ENCODE results near the gene SIN3B.
"Not testable (repeated sequence)": the region's sequence is repeated elsewhere in the genome, so short reads cannot be mapped to it uniquely, and the experiment has no call there.

The SIN3B gene

GRCh38 chr19:16829010-16829821 lies at the start of gene SIN3B:
TSS of gene SIN3B (plus strand) at chr19:16829398. CDS start at chr19:16829421, 23 bp downstream.
- DNase-seq (ENCODE audit: low spot score), result peak; percentile 96

- no peak for DNase-seq (ENCODE audit: low spot score)
Observed at GRCh38 chr19:16779539-16780163, 49.5 kb upstream of the SIN3B start.

GRCh38 chr19:16782719-16783118 lies 46.5 kb upstream of the SIN3B start:
- DNase-seq (ENCODE audit: low spot score), result no peak

GRCh38 chr19:16788479-16788878 lies 40.7 kb upstream of the SIN3B start:
- DNase-seq (ENCODE audit: low spot score), result no peak

- DNase-seq (ENCODE audit: low spot score), result no peak
Observed at GRCh38 chr19:16789238-16789637, 40.0 kb upstream of the SIN3B start.

GRCh38 chr19:16790051-16790450 lies 39.1 kb upstream of the SIN3B start:
- no peak for DNase-seq (ENCODE audit: low spot score)

GRCh38 chr19:16791942-16792341 lies 37.3 kb upstream of the SIN3B start:
- no peak for DNase-seq (ENCODE audit: low spot score)

GRCh38 chr19:16794456-16795441 lies 34.4 kb upstream of the SIN3B start:
- DNase-seq (ENCODE audit: low spot score), result no peak

GRCh38 chr19:16795731-16796130 lies 33.5 kb upstream of the SIN3B start:
- DNase-seq (ENCODE audit: low spot score), result no peak

- no peak for DNase-seq (ENCODE audit: low spot score)
Observed at GRCh38 chr19:16797876-16798275, 31.3 kb upstream of the SIN3B start.

GRCh38 chr19:16798326-16798725 lies 30.9 kb upstream of the SIN3B start:
- DNase-seq (ENCODE audit: low spot score), result not testable (repeated sequence)

GRCh38 chr19:16799740-16800139 lies 29.5 kb upstream of the SIN3B start:
- no peak for DNase-seq (ENCODE audit: low spot score)

GRCh38 chr19:16801600-16802013 lies 27.6 kb upstream of the SIN3B start:
- DNase-seq (ENCODE audit: low spot score), result no peak

- DNase-seq (ENCODE audit: low spot score), result no peak
Observed at GRCh38 chr19:16804176-16804575, 25.0 kb upstream of the SIN3B start.

- DNase-seq (ENCODE audit: low spot score), result no peak
Observed at GRCh38 chr19:16807549-16808284, 21.5 kb upstream of the SIN3B start.

- no peak for DNase-seq (ENCODE audit: low spot score)
Observed at GRCh38 chr19:16814526-16815100, 14.6 kb upstream of the SIN3B start.

GRCh38 chr19:16820056-16820455 lies 9.1 kb upstream of the SIN3B start:
- no peak for DNase-seq (ENCODE audit: low spot score)

- DNase-seq (ENCODE audit: low spot score), result no peak
Observed at GRCh38 chr19:16821081-16821480, 8.1 kb upstream of the SIN3B start.

- DNase-seq (ENCODE audit: low spot score), result no peak
Observed at GRCh38 chr19:16822648-16823047, 6.5 kb upstream of the SIN3B start.

GRCh38 chr19:16824658-16825311 lies 4.4 kb upstream of the SIN3B start:
- no peak for DNase-seq (ENCODE audit: low spot score)

Measured in germinal center (tissue), 1 donor.